Ishikawa (cell line): Measurements from ENCODE around the gene ADAMTSL1.

Experiments
- CREB1 ChIP-seq: IDR thresholded peaks from 2 replicates; pipeline ENCODE4 v1.6.1; 2012; ENCODE audit warnings: low read depth
- EGR1 ChIP-seq: IDR thresholded peaks from 2 replicates; pipeline ENCODE4 v1.6.1; 2012
- EP300 ChIP-seq: IDR thresholded peaks from 2 replicates; pipeline ENCODE4 v1.6.1; 2012; ENCODE audit warnings: borderline replicate concordance
- MAX ChIP-seq: IDR thresholded peaks from 2 replicates; pipeline ENCODE4 v1.6.1; 2012
- NFIC ChIP-seq: IDR thresholded peaks from 2 replicates; pipeline ENCODE4 v1.6.1; 2012
- TAF1 ChIP-seq: IDR thresholded peaks from 2 replicates; pipeline ENCODE4 v1.6.1; 2012; ENCODE audit warnings: low read depth, mild to moderate bottlenecking
- USF1 ChIP-seq: IDR thresholded peaks from 2 replicates; pipeline ENCODE4 v1.6.1; 2012
- YY1 ChIP-seq: IDR thresholded peaks from 2 replicates; pipeline ENCODE4 v1.6.1; 2012; ENCODE audit warnings: low read depth

GRCh38 chr9:18623221-18624079 lies 149.5 kb downstream of the ADAMTSL1 start:
- TF ChIP-seq TAF1 (no peak), MAX (no peak), USF1 (no peak), EP300 (no peak), EGR1 (no peak), YY1 (no peak), NFIC (no peak), CREB1 (no peak)
